CD1c-positive myeloid dendritic cell (primary cell): Measurements from ENCODE around the gene OTULIN.

Experiments used
- DNase-seq: peaks from one replicate; pipeline ENCODE4 v3.0.0-alpha.2; 2016; ENCODE audit errors: extremely low spot score

Gene OTULIN

GRCh38 chr5:14668181-14668591, 3.7 kb downstream of the OTULIN start:
- DNase-seq = no peak

GRCh38 chr5:14669415-14669814, 4.9 kb downstream of the OTULIN start:
- no peak for DNase-seq

- DNase-seq = no peak
Observed at GRCh38 chr5:14669975-14670374, 5.5 kb downstream of the OTULIN start.

GRCh38 chr5:14671414-14671813, 6.9 kb downstream of the OTULIN start:
- no peak for DNase-seq

- peak; percentile 68 for DNase-seq
Observed at GRCh38 chr5:14672082-14672481, 7.6 kb downstream of the OTULIN start.

- no peak for DNase-seq
Observed at GRCh38 chr5:14672484-14673394, 8.2 kb downstream of the OTULIN start.

- no peak for DNase-seq
Observed at GRCh38 chr5:14673443-14673842, 8.9 kb downstream of the OTULIN start.

GRCh38 chr5:14674983-14675854, 10.7 kb downstream of the OTULIN start:
- DNase-seq = no peak

GRCh38 chr5:14675865-14676300, 11.4 kb downstream of the OTULIN start:
- DNase-seq = peak; percentile 53

GRCh38 chr5:14676320-14676719, 11.8 kb downstream of the OTULIN start:
- DNase-seq = peak; percentile 12

- DNase-seq = peak; percentile 54
Observed at GRCh38 chr5:14678773-14679334, 14.3 kb downstream of the OTULIN start.

GRCh38 chr5:14679595-14679994, 15.1 kb downstream of the OTULIN start:
- DNase-seq = no peak

GRCh38 chr5:14681236-14681752, 16.8 kb downstream of the OTULIN start:
- DNase-seq = no peak

GRCh38 chr5:14683906-14684455, 19.5 kb downstream of the OTULIN start:
- DNase-seq = no peak

GRCh38 chr5:14684757-14685156, 20.2 kb downstream of the OTULIN start:
- no peak for DNase-seq

- DNase-seq = peak; percentile 55
Observed at GRCh38 chr5:14685757-14686156, 21.2 kb downstream of the OTULIN start.

GRCh38 chr5:14686517-14686916, 22.0 kb downstream of the OTULIN start:
- no peak for DNase-seq

- DNase-seq = no peak
Observed at GRCh38 chr5:14687023-14687665, 22.6 kb downstream of the OTULIN start.

- DNase-seq = no peak
Observed at GRCh38 chr5:14693070-14693469, 28.6 kb downstream of the OTULIN start.

GRCh38 chr5:14695152-14695551, 30.6 kb downstream of the OTULIN start:
- DNase-seq = no peak

GRCh38 chr5:14696057-14696456, 31.5 kb downstream of the OTULIN start:
- DNase-seq = no peak
